Tongue (tissue), 2 donors: ENCODE results near the gene RAD54L2. TPM values are rescaled to one million over a fixed set of nuclear protein-coding genes. Genes with fewer than 3 reads are reported as not detected.
"Not testable (repeated sequence)": the region's sequence is repeated elsewhere in the genome, so short reads cannot be mapped to it uniquely, and the experiment has no call there.

Experiments used
- DNase-seq: peaks from one replicate; pipeline ENCODE4 v3.0.0-alpha.2; 2015
- total RNA-seq: library from RNA; depleted of rRNA; stranded (reverse); fragments of >200 nt; gene quantifications from one replicate; pipeline ENCODE4 v1.2.3, GENCODE V29; 2014

RAD54L2 gene
- total RNA-seq, 1 donor from 2014 or later = 14.6 TPM

- DNase-seq = peak; percentile 16
These were observed 897 bp downstream of the RAD54L2 start for GRCh38 chr3:51539291-51539941.

GRCh38 chr3:51542596-51542995 lies 4.1 kb downstream of the RAD54L2 start:
- not testable (repeated sequence) for DNase-seq

- no peak for DNase-seq
These were observed 5.7 kb downstream of the RAD54L2 start for GRCh38 chr3:51544011-51544775.

GRCh38 chr3:51547274-51547673 lies 8.8 kb downstream of the RAD54L2 start:
- no peak for DNase-seq

GRCh38 chr3:51549311-51549710 lies 10.8 kb downstream of the RAD54L2 start:
- DNase-seq = no peak

GRCh38 chr3:51550080-51550819 lies 11.7 kb downstream of the RAD54L2 start:
- DNase-seq = no peak

- no peak for DNase-seq
These were observed 19.5 kb downstream of the RAD54L2 start for GRCh38 chr3:51557993-51558392.

GRCh38 chr3:51559411-51559888 lies 20.9 kb downstream of the RAD54L2 start:
- DNase-seq = peak; percentile 83

- DNase-seq = no peak
These were observed 21.4 kb downstream of the RAD54L2 start for GRCh38 chr3:51559961-51560360.

- not testable (repeated sequence) for DNase-seq
These were observed 23.9 kb downstream of the RAD54L2 start for GRCh38 chr3:51562403-51562802.

GRCh38 chr3:51568036-51568435 lies 29.5 kb downstream of the RAD54L2 start:
- peak; percentile 31 for DNase-seq

GRCh38 chr3:51568996-51569395 lies 30.5 kb downstream of the RAD54L2 start:
- no peak for DNase-seq

GRCh38 chr3:51578238-51578637 lies 39.7 kb downstream of the RAD54L2 start:
- no peak for DNase-seq

GRCh38 chr3:51580418-51580817 lies 41.9 kb downstream of the RAD54L2 start:
- DNase-seq = no peak

GRCh38 chr3:51581524-51581923 lies 43.0 kb downstream of the RAD54L2 start:
- peak; percentile 11 for DNase-seq

GRCh38 chr3:51585197-51585596 lies 46.7 kb downstream of the RAD54L2 start:
- DNase-seq = no peak

GRCh38 chr3:51585871-51586270 lies 47.4 kb downstream of the RAD54L2 start:
- no peak for DNase-seq

Other genes starting within 250 kb of the RAD54L2 start
- 29.6 TPM for gene MANF, start 153.4 kb upstream of the RAD54L2 start, total RNA-seq
- gene RBM15B, start 147.4 kb upstream of the RAD54L2 start, total RNA-seq = 19.0 TPM
- 17.6 TPM for gene DCAF1, start 38.7 kb upstream of the RAD54L2 start, total RNA-seq
- 37.6 TPM for gene TEX264, start 132.5 kb downstream of the RAD54L2 start, total RNA-seq
- 0.21 TPM for gene GRM2, start 168.3 kb downstream of the RAD54L2 start, total RNA-seq
- not detected for gene IQCF6, start 240.5 kb downstream of the RAD54L2 start, total RNA-seq